OCI-LY3 (cell line): ENCODE results near the gene RASSF9.

Experiments used
- H2AFZ ChIP-seq: fragments of 200-600, 300-600 bp; shearing (Covaris generic); 2 replicates; pipeline ENCODE4 v1.6.0; 2014; ENCODE audit warnings: antibody characterized with exemption, low read depth, low read length
- H3K27ac ChIP-seq: fragments of 200-600, 300-600 bp; sonication (generic); 2 replicates; pipeline ENCODE4 v1.5.1; 2014; ENCODE audit warnings: mild to moderate bottlenecking, low read length, moderate library complexity, mixed read lengths
- H3K27me3 ChIP-seq: fragments of 200-600, 300-600 bp; sonication (generic); 2 replicates; pipeline ENCODE4 v1.6.1; 2014; ENCODE audit warnings: low read depth, low read length, mixed read lengths
- H3K36me3 ChIP-seq: fragments of 200-600, 300-600 bp; sonication (generic); replicated peaks from 2 replicates; pipeline ENCODE3; 2014; ENCODE audit warnings: low read depth, low read length, mixed read lengths
- H3K4me1 ChIP-seq: fragments of 300-600, 200-600 bp; sonication (generic); 2 replicates; pipeline ENCODE4 v1.6.1; 2014; ENCODE audit warnings: low read length, mixed read lengths
- H3K4me2 ChIP-seq: fragments of 200-600, 300-600 bp; sonication (generic); 2 replicates; pipeline ENCODE4 v1.6.1; 2014; ENCODE audit warnings: low read length, mixed read lengths
- H3K4me3 ChIP-seq: fragments of 300-600, 200-600 bp; sonication (generic); 2 replicates; pipeline ENCODE4 v1.5.1; 2014; ENCODE audit warnings: antibody characterized with exemption, mild to moderate bottlenecking, low read length, moderate library complexity
- H3K79me2 ChIP-seq: fragments of 300-600, 200-600 bp; shearing (Covaris generic); 2 replicates; pipeline ENCODE4 v1.6.1; 2014; ENCODE audit warnings: mild to moderate bottlenecking, low read length, mixed read lengths
- H3K9ac ChIP-seq: fragments of 300-600, 200-600 bp; shearing (Covaris generic); 2 replicates; pipeline ENCODE4 v1.6.0; 2014; ENCODE audit warnings: mild to moderate bottlenecking, low read length, moderate library complexity
- H3K9me3 ChIP-seq: fragments of 200-600, 300-600 bp; shearing (Covaris generic); 2 replicates; pipeline ENCODE4 v1.6.1; 2014; ENCODE audit warnings: low read length, mixed read lengths; ENCODE audit not compliant: insufficient read depth
- H4K20me1 ChIP-seq: fragments of 200-600, 300-600 bp; sonication (generic); 2 replicates; pipeline ENCODE4 v1.6.1; 2016; ENCODE audit warnings: low read length, mixed read lengths; ENCODE audit not compliant: insufficient read depth
- CTCF ChIP-seq: fragments of 200-600, 300-600 bp; sonication (generic); IDR thresholded peaks from 2 replicates; pipeline ENCODE4 v1.5.1; 2014; ENCODE audit warnings: antibody characterized with exemption, low read length, low read depth
- EZH2phosphoT487 ChIP-seq: fragments of 200-600 bp; shearing (Covaris generic); IDR thresholded peaks from 2 replicates; pipeline ENCODE4 v1.6.1; 2018; ENCODE audit warnings: antibody characterized with exemption, mixed run types, low read depth

Gene RASSF9

GRCh38 chr12:85828576-85828975 lies 7.6 kb downstream of the RASSF9 start:
- H4K20me1 ChIP-seq: no peaks in the 10 kb centered on the region
- no peak for TF ChIP-seq EZH2phosphoT487
- no peaks in the 10 kb centered on the region for H3K4me1 ChIP-seq
- no peaks in the 10 kb centered on the region for H3K36me3 ChIP-seq
- H3K4me3 ChIP-seq: no peak overlapping the region
- no peaks in the 10 kb centered on the region for H3K27me3 ChIP-seq
- no peak overlapping the region for H3K27ac ChIP-seq
- no peak overlapping the region for H2AFZ ChIP-seq
- H3K4me2 ChIP-seq: no peak overlapping the region
- no peaks in the 10 kb centered on the region for H3K9me3 ChIP-seq
- no peak overlapping the region for H3K9ac ChIP-seq
- H3K79me2 ChIP-seq: no peaks in the 10 kb centered on the region

GRCh38 chr12:85825746-85826145 lies 10.5 kb downstream of the RASSF9 start:
- Histone ChIP-seq H3K27me3 (no peaks in the 10 kb centered on the region), H3K4me2 (no peak overlapping the region), H3K4me1 (no peaks in the 10 kb centered on the region), H2AFZ (no peak overlapping the region), H3K36me3 (no peaks in the 10 kb centered on the region), H3K27ac (no peak overlapping the region), H4K20me1 (no peaks in the 10 kb centered on the region), H3K9me3 (no peaks in the 10 kb centered on the region), H3K9ac (no peak overlapping the region), H3K4me3 (no peak overlapping the region), H3K79me2 (no peaks in the 10 kb centered on the region)
- TF ChIP-seq EZH2phosphoT487: no peak
- TF ChIP-seq CTCF: no peak

GRCh38 chr12:85823436-85824180 lies 12.6 kb downstream of the RASSF9 start:
- Histone ChIP-seq H3K79me2 (no peaks in the 10 kb centered on the region), H3K36me3 (no peaks in the 10 kb centered on the region), H3K9ac (no peak overlapping the region), H3K4me3 (no peak overlapping the region), H4K20me1 (no peaks in the 10 kb centered on the region), H3K27me3 (no peaks in the 10 kb centered on the region), H2AFZ (no peak overlapping the region), H3K27ac (no peak overlapping the region), H3K4me2 (no peak overlapping the region), H3K9me3 (no peaks in the 10 kb centered on the region), H3K4me1 (no peaks in the 10 kb centered on the region)
- TF ChIP-seq CTCF (no peak), EZH2phosphoT487 (no peak)

- no peak overlapping the region for H3K4me2 ChIP-seq
- H3K4me1 ChIP-seq: no peaks in the 10 kb centered on the region
- H3K36me3 ChIP-seq: no peaks in the 10 kb centered on the region
- H3K9me3 ChIP-seq: no peaks in the 10 kb centered on the region
- H3K27ac ChIP-seq: no peak overlapping the region
- H4K20me1 ChIP-seq: no peaks in the 10 kb centered on the region
- no peak overlapping the region for H3K4me3 ChIP-seq
- no peak for TF ChIP-seq EZH2phosphoT487
- TF ChIP-seq CTCF: no peak
- H3K27me3 ChIP-seq: no peaks in the 10 kb centered on the region
- H2AFZ ChIP-seq: no peak overlapping the region
- H3K9ac ChIP-seq: no peak overlapping the region
- no peaks in the 10 kb centered on the region for H3K79me2 ChIP-seq
Observed at GRCh38 chr12:85821759-85822158, 14.4 kb downstream of the RASSF9 start.
